Pulmonary artery endothelial cell (primary cell): ENCODE results near the gene MAMDC4. TPM values are rescaled to one million over a fixed set of nuclear protein-coding genes. Genes with fewer than 3 reads are reported as not detected.
A peak's percentile ranks its signal among the peaks of the same experiment; 100 is the strongest.
"Not testable (repeated sequence)": the region's sequence is repeated elsewhere in the genome, so short reads cannot be mapped to it uniquely, and the experiment has no call there.

Source experiments
- DNase-seq: peaks from one replicate; pipeline ENCODE4 v3.0.0-alpha.2; 2011; ENCODE audit warnings: low read depth, low spot score
- total RNA-seq: library from RNA; depleted of rRNA; stranded (reverse); fragments of >200 nt; gene quantifications from 2 replicates; pipeline ENCODE4 v1.2.3, GENCODE V29; 2014

Gene MAMDC4
- total RNA-seq, 1 donor from 2014 or later, result 0.86 TPM

DNA sequence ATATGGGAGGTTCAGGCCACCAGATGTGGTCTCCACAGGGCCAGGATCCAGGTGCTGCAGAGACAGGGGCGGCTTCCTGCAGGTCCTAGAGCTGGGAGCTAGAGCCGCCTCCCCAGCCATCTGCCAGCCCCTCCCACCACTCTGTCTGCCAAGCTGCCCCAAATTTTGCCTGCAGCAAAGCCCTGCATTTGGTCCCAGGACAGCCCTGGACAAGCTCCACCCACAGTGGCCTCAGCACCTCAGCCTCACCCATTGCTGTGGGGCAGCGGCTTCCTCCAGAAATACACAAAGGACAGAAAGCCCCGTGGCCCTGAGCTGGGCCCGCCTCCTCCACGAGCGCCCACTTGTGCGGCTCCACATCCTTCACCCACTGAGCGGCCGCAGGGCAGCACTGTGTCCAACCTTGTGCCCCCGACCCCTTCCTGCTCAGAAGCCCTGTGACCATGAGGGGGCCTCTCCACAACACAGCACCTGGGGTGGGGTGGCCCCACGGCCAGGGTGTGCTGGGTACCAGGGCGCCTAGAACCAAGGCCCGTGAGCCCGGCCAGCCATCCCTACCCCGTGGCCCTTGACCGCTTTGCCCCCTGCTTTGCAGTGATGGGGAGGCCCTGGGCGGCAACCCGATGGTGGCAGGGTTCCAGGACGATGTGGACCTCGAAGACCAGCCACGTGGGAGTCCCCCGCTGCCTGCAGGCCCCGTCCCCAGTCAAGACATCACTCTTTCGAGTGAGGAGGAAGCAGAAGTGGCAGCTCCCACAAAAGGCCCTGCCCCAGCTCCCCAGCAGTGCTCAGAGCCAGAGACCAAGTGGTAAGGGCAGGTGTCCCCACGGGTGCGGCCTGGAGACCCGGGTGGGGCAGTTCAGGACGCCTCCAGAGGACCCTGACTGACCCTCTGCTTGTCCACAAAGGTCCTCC, 13.6 kb upstream of the MAMDC4 start:
- DNase-seq, result no peak

- DNase-seq, result no peak
These were observed 12.7 kb upstream of the MAMDC4 start for GRCh38 chr9:136839229-136840139.

GRCh38 chr9:136840140-136840876, 11.8 kb upstream of the MAMDC4 start:
- no peak for DNase-seq

DNA sequence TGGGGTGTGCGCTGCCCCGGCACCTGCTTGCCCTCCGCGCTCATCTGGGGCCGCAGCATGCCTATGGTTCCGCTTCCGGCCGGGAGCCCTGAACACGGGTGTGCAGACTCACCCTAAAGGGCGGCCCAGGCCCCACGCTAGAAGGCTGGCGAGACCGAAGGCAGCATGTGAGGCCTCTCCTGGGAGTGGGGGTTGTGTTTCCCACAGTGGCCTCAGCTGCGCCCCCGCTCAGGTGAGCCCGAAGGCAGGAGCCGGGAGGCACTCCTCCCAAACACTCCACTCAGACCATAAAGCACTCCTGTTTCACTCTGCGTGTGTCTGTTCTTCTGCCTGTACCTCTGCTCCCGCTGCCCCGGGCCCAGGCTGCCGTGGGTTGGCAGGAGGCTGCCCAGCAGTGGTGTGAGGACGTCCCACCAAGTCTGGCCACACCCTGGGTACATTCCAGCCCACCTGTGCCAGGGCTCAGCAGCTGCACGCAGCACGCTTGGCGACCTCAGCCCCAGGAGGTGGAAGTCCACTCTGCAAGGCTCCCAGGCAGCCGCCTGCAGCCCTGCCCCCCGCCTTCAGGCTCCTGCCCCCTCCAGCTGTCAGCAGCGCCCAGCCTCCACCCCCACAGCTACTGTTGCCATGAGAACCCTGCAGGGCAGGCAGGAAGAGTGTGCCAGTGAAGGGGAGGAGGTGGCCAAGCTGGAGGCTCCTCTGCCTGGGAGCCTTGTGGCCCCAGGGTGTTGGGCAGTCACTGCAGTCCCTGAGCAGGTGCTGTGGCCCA, 11.1 kb upstream of the MAMDC4 start:
- DNase-seq, result no peak

- DNase-seq, result not testable (repeated sequence)
These were observed 10.3 kb upstream of the MAMDC4 start for GRCh38 chr9:136841646-136842379.

GRCh38 chr9:136842380-136842948, 9.7 kb upstream of the MAMDC4 start, which contains the start of gene AJM1:
Gene AJM1, plus strand, starts transcription at chr9:136842478. Its CDS starts 1,937 bp downstream, at chr9:136844415.
- peak; percentile 29 for DNase-seq

- DNase-seq, result not testable (repeated sequence)
These were observed 8.9 kb upstream of the MAMDC4 start for GRCh38 chr9:136843159-136843800.

DNA sequence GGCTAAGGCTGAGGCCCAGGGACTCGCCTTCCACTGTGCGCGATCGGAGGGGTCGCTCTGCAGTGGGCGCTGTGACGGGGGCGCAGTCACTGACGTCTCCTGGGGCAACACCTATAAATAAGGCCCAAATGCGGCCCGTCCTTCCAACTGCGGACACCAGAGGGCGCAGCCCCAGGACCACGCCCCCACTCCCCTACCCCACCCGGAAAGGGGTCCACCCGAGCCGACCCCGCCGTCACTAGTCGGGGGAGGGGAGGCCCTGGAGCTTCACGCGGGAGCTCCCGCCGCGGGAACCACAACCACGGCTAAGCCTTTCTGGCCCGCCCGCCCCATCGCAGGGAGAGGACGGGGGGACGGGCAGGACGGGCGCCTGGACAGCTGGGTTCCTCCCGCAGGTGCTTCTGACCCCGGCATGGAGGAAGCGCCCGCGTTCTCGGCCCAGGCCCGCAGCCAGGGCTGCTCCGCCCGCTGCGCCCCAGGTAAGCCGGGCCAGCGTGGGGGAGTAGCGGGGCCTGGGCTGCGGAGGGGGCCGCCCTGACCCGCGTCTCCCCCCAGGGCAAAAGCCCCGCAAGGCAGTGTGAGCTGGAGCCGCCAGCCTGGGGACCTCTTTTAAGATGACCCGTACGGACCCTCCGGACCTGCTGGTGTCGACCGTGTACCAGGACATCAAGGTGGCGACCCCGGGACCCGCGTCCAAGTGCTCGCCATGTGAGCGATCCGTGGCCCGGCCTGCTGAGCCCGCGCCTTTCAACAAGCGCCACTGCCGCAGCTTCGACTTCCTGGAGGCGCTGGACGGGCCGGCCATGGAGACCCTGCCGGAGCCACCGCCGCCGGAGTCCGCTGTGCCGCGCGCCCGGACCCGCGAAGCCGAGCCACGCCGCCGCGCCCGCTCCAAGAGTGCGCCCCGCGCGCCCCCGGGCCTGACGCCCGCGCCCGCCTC, 8.1 kb upstream of the MAMDC4 start:
- not testable (repeated sequence) for DNase-seq

- DNase-seq, result no peak
These were observed 7.2 kb upstream of the MAMDC4 start for GRCh38 chr9:136844761-136845464.

- no peak for DNase-seq
These were observed 6.5 kb upstream of the MAMDC4 start for GRCh38 chr9:136845465-136846260.

- DNase-seq, result no peak
These were observed 5.6 kb upstream of the MAMDC4 start for GRCh38 chr9:136846376-136847087.

DNA sequence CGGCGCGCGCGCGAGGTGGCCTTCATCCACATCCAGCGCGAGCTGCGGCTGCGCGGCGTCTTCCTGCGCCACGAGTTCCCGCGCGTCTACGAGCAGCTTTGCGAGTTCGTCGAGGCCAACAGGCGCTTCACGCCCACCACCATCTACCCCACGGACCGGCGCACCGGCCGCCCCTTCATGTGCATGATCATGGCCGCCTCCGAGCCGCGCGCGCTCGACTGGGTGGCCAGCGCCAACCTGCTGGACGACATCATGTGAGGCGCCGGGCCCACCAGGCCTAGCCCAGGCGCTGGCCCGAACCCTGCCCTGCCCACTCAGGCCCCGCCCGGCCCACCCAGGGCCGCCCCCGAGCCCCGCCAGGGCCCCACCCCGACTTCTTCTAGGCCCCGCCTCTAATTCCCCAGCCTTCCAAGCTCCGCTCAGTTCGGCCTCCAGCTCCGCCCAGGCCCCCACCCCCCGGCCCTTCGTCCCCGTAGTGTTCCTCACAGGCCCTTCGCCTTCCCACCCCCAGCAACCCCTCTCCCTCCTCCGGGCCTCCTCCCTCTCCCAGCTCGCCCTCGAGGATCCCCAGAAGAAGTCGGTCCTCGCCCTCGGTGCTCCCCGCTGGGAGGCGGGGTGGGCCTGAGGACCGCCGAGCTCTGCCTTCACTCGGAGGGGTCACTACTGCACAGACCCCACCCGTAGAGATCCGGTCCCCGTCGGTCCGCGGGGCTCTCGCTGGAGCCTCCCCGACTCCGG, 4.9 kb upstream of the MAMDC4 start:
- DNase-seq, result no peak

DNA sequence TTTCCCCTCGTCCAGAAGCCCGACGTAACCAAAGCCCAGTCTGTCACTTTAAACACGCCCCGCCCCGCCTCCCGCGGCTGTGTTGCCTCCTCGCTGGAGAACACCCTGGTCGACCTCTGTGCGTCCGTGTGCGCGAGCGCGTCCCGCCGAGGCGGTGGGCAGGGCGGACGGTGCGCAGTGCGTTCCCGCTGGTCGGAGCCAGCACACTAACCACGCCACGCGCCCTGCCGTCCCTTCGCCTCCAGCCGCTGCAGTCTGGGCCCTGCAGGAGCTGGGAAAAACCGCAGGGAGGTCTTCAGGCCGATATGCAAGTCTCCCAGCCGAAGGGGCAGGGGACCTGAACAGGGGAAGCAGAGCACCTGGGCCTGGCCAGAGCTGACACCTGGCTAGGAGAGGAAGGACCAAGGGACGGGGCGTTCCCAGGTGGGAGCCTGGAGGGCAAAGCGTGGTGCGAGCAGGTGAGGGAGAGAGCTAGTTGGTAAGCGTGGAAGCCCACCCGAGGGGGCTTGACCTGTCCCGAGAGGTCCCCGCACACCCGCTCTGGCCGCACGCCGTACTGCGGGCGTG, 4.2 kb upstream of the MAMDC4 start:
- peak; percentile 29 for DNase-seq

- DNase-seq, result no peak
These were observed 3.6 kb upstream of the MAMDC4 start for GRCh38 chr9:136848393-136849037.
